GM19324 (cell line): Measurements from ENCODE around the gene RNF222.
"Not testable (repeated sequence)": the region's sequence is repeated elsewhere in the genome, so short reads cannot be mapped to it uniquely, and the experiment has no call there.

Experiments used
- ATAC-seq: cut with Tn5 transposase; IDR thresholded peaks from one replicate; pipeline ENCODE4 v1.9.1; 2021; ENCODE audit warnings: mild to moderate bottlenecking, moderate library complexity; ENCODE audit not compliant: unreplicated experiment, low FRiP score

The RNF222 gene

GRCh38 chr17:8350339-8350738, 47.3 kb downstream of the RNF222 start:
- no peak for ATAC-seq

- not testable (repeated sequence) for ATAC-seq
These were observed 50.6 kb downstream of the RNF222 start for GRCh38 chr17:8347001-8347400.

GRCh38 chr17:8345951-8346665, 51.5 kb downstream of the RNF222 start:
- no peak for ATAC-seq

GRCh38 chr17:8345052-8345690, 52.5 kb downstream of the RNF222 start:
- no peak for ATAC-seq

GRCh38 chr17:8341456-8341855, 56.2 kb downstream of the RNF222 start:
- no peak for ATAC-seq
